IMR-90 (cell line): ENCODE results near the gene HERC6. TPM values are rescaled to one million over a fixed set of nuclear protein-coding genes. Genes with fewer than 3 reads are reported as not detected.

ENCODE experiments used
- ATAC-seq: fragments of 200-7000 bp; cut with Tn5 transposase; 2 replicates; pipeline ENCODE4 v1.9.1; 2020; ENCODE audit warnings: low read depth, mild to moderate bottlenecking, moderate library complexity
- BruUV-seq: library from RNA; stranded (reverse); fragments of 400-500 nt; replicated peaks from 2 replicates; lab custom pipeline; 2021; lab: Mats Ljungman, UMichigan
- CTCF ChIA-PET: fragments of 300-600 bp; formaldehyde crosslinking; extraction: SDS; loops from one replicate; lab custom pipeline; 2021; ENCODE audit warnings: antibody characterized with exemption; lab: Yijun Ruan, JAX
- POLR2A ChIA-PET: fragments of 300-600 bp; sonication (Branson Sonifier 250); formaldehyde crosslinking; loops from one replicate; lab custom pipeline; 2022; ENCODE audit warnings: antibody characterized with exemption; ENCODE audit not compliant: unreplicated experiment; lab: Charles Lee
- DNase-seq: peaks from one replicate; pipeline ENCODE4 v3.0.0; 2013
- H2AFZ ChIP-seq: replicated peaks from 2 replicates; pipeline ENCODE3; 2013; ENCODE audit warnings: low read length, mild to moderate bottlenecking; ENCODE audit not compliant: poor library complexity
- H2AK5ac ChIP-seq: 2 replicates; pipeline ENCODE4 v1.6.1; 2013; ENCODE audit warnings: low read depth, low read length, inconsistent platforms
- H2AK9ac ChIP-seq: replicated peaks from 2 replicates; pipeline ENCODE3; 2013; ENCODE audit warnings: mild to moderate bottlenecking, low read depth, low read length, moderate library complexity; ENCODE audit not compliant: poor library complexity
- H2BK120ac ChIP-seq: 2 replicates; pipeline ENCODE4 v1.6.1; 2013; ENCODE audit warnings: low read depth, low read length, inconsistent platforms
- H2BK15ac ChIP-seq: 3 replicates; pipeline ENCODE4 v1.6.1; 2013; ENCODE audit warnings: low read depth, low read length, inconsistent platforms
- H2BK20ac ChIP-seq: 2 replicates; pipeline ENCODE4 v1.6.1; 2013; ENCODE audit warnings: low read depth, mild to moderate bottlenecking, inconsistent platforms, low read length, moderate library complexity
- H2BK5ac ChIP-seq: 2 replicates; pipeline ENCODE4 v1.6.1; 2013; ENCODE audit warnings: mild to moderate bottlenecking, low read depth, low read length, inconsistent platforms; ENCODE audit not compliant: poor library complexity, severe bottlenecking
- H3K14ac ChIP-seq: replicated peaks from 2 replicates; pipeline ENCODE4 v1.6.1; 2013; ENCODE audit warnings: low read depth, low read length, inconsistent platforms
- H3K18ac ChIP-seq: 2 replicates; pipeline ENCODE4 v1.6.1; 2013; ENCODE audit warnings: low read depth, low read length, control low read depth
- H3K23ac ChIP-seq: 2 replicates; pipeline ENCODE4 v1.6.1; 2013; ENCODE audit warnings: low read depth, low read length, inconsistent platforms
- H3K27ac ChIP-seq: 2 replicates; pipeline ENCODE4 v1.5.1; 2013; ENCODE audit warnings: mild to moderate bottlenecking, control low read depth, low read length; ENCODE audit not compliant: insufficient read depth
- H3K27me3 ChIP-seq: 2 replicates; pipeline ENCODE4 v1.6.1; 2013; ENCODE audit warnings: low read length; ENCODE audit not compliant: control insufficient read depth, insufficient read depth
- H3K36me3 ChIP-seq: 2 replicates; pipeline ENCODE4 v1.6.1; 2013; ENCODE audit warnings: low read length, mixed read lengths; ENCODE audit not compliant: control insufficient read depth, insufficient read depth
- H3K4ac ChIP-seq: 2 replicates; pipeline ENCODE4 v1.6.1; 2013; ENCODE audit warnings: low read depth, low read length, inconsistent platforms
- H3K4me1 ChIP-seq: 2 replicates; pipeline ENCODE4 v1.6.1; 2013; ENCODE audit warnings: low read length, mixed read lengths; ENCODE audit not compliant: control insufficient read depth, insufficient read depth
- H3K4me2 ChIP-seq: 2 replicates; pipeline ENCODE4 v1.6.1; 2013; ENCODE audit warnings: low read depth, mild to moderate bottlenecking, control low read depth, low read length, moderate library complexity
- H3K4me3 ChIP-seq: 2 replicates; pipeline ENCODE4 v1.5.1; 2013; ENCODE audit warnings: low read depth, mild to moderate bottlenecking, control low read depth, low read length, moderate library complexity; ENCODE audit not compliant: insufficient read depth
- H3K56ac ChIP-seq: 2 replicates; pipeline ENCODE4 v1.6.1; 2013; ENCODE audit warnings: low read length, inconsistent platforms; ENCODE audit not compliant: insufficient read depth; ENCODE audit errors: extremely low read depth
- H3K79me1 ChIP-seq, 2 experiments: 2 replicates each; pipeline ENCODE4 v1.6.1; 2013; ENCODE audit warnings: low read length in 2 of 2, inconsistent platforms in 1 of 2, low read depth in 1 of 2
- H3K9ac ChIP-seq: 2 replicates; pipeline ENCODE4 v1.6.1; 2013; ENCODE audit warnings: low read depth, low read length, control low read depth
- H3K9me1 ChIP-seq: 2 replicates; pipeline ENCODE4 v1.6.1; 2013; ENCODE audit warnings: low read length, inconsistent platforms; ENCODE audit not compliant: insufficient read depth
- H3K9me3 ChIP-seq: 2 replicates; pipeline ENCODE4 v1.6.1; 2013; ENCODE audit warnings: low read length; ENCODE audit not compliant: control insufficient read depth, insufficient read depth
- H4K20me1 ChIP-seq: 2 replicates; pipeline ENCODE4 v1.6.1; 2013; ENCODE audit warnings: low read length, inconsistent platforms; ENCODE audit not compliant: insufficient read depth
- H4K5ac ChIP-seq: 2 replicates; pipeline ENCODE4 v1.6.1; 2013; ENCODE audit warnings: mild to moderate bottlenecking, low read depth, low read length, control low read depth
- H4K8ac ChIP-seq, 2 experiments: 2 replicates each; pipeline ENCODE4 v1.6.1; 2013; ENCODE audit warnings: low read depth in 2 of 2, low read length in 2 of 2, control low read depth in 1 of 2, inconsistent platforms in 1 of 2
- H4K91ac ChIP-seq: 2 replicates; pipeline ENCODE4 v1.6.1; 2013; ENCODE audit warnings: low read depth, low read length, inconsistent platforms; ENCODE audit not compliant: insufficient read depth
- BHLHE40 ChIP-seq: fragments of 150-350 bp; IDR thresholded peaks from 2 replicates; pipeline ENCODE4 v1.6.1; 2016; ENCODE audit warnings: mild to moderate bottlenecking, low read depth, low read length
- CEBPB ChIP-seq: IDR thresholded peaks from 2 replicates; pipeline ENCODE4 v1.6.1; 2012; ENCODE audit warnings: low read depth, low read length, improper control_type of control experiment
- CHD1 ChIP-seq: IDR thresholded peaks from 2 replicates; pipeline ENCODE4 v1.6.1; 2012; ENCODE audit warnings: low read depth, low read length, improper control_type of control experiment
- FOS ChIP-seq: fragments of 150-350 bp; IDR thresholded peaks from 2 replicates; pipeline ENCODE4 v1.6.1; 2016; ENCODE audit warnings: low read depth, low read length
- MAFK ChIP-seq: IDR thresholded peaks from 2 replicates; pipeline ENCODE4 v1.6.1; 2012; ENCODE audit warnings: low read depth, low read length, improper control_type of control experiment
- MAZ ChIP-seq: IDR thresholded peaks from 2 replicates; pipeline ENCODE4 v1.6.1; 2012; ENCODE audit warnings: low read depth, mild to moderate bottlenecking, low read length, improper control_type of control experiment, moderate library complexity, borderline replicate concordance
- MXI1 ChIP-seq: IDR thresholded peaks from 2 replicates; pipeline ENCODE4 v1.6.1; 2012; ENCODE audit warnings: low read depth, mild to moderate bottlenecking, low read length, moderate library complexity, borderline replicate concordance
- NFE2L2 ChIP-seq: fragments of 150-350 bp; IDR thresholded peaks from 2 replicates; pipeline ENCODE4 v1.6.1; 2016; ENCODE audit warnings: low read depth, mild to moderate bottlenecking, low read length
- POLR2A ChIP-seq: IDR thresholded peaks from 2 replicates; pipeline ENCODE4 v1.6.1; 2012; ENCODE audit warnings: mild to moderate bottlenecking, low read depth, low read length
- RAD21 ChIP-seq: IDR thresholded peaks from 2 replicates; pipeline ENCODE4 v1.6.1; 2012; ENCODE audit warnings: low read length, improper control_type of control experiment
- RCOR1 ChIP-seq: IDR thresholded peaks from 2 replicates; pipeline ENCODE4 v1.6.1; 2012; ENCODE audit warnings: mild to moderate bottlenecking, low read length, improper control_type of control experiment; ENCODE audit not compliant: insufficient replicate concordance
- RFX5 ChIP-seq: IDR thresholded peaks from 2 replicates; pipeline ENCODE4 v1.8.0; 2012; ENCODE audit warnings: low read depth, mild to moderate bottlenecking, low read length, moderate library complexity
- SMC3 ChIP-seq: fragments of 150-350 bp; IDR thresholded peaks from 2 replicates; pipeline ENCODE4 v1.6.1; 2016; ENCODE audit warnings: low read depth, mild to moderate bottlenecking, antibody characterized with exemption, low read length, moderate library complexity
- WGBS, 2 experiments: methylation state at CpG; one replicate each; pipeline versions ENCODE4 v1.1.5 to v1.1.7; 2013; ENCODE audit warnings: missing lambda C conversion rate in 2 of 2; ENCODE audit not compliant: insufficient read length in 1 of 2; ENCODE audit errors: extremely low coverage in 2 of 2; 5-methylcytosine and 5-hydroxymethylcytosine counted together
- dilution Hi-C: fragments of 300-500 bp; cut with HindIII; formaldehyde crosslinking; loops from one replicate; pipeline ENCODE4 v1.14.3; 2018; ENCODE audit warnings: low sequenced_read_pairs; ENCODE audit not compliant: unreplicated experiment
- in situ Hi-C: fragments of 300-500 bp; cut with MboI; formaldehyde crosslinking; loops from 3 replicates; pipeline ENCODE4 v1.14.3; 2019; ENCODE audit warnings: low sequenced_read_pairs, inconsistent platforms, mixed read lengths
- intact Hi-C: fragments of 100-400 bp; cut with micrococcal nuclease; formaldehyde crosslinking; loops from 2 replicates; pipeline ENCODE4 v1.10.0; 2022
- polyA plus RNA-seq, 3 experiments: library from polyadenylated mRNA; depleted of rRNA; stranded (reverse); fragments of >200 nt; gene quantifications; 2 replicates each; pipeline ENCODE4 v1.2.3, GENCODE V29; 2012; ENCODE audit warnings: low replicate concordance in 1 of 3
- total RNA-seq: library from RNA; depleted of rRNA; stranded (reverse); fragments of >200 nt; gene quantifications from 2 replicates; pipeline ENCODE4 v1.2.3, GENCODE V29; 2012
- TF ChIP-seq, protein P1 (sequence below): fragments of 150-350 bp; IDR thresholded peaks from 2 replicates; pipeline ENCODE4 v1.6.1; 2017; ENCODE audit warnings: mild to moderate bottlenecking, antibody characterized with exemption, low read length, low read depth
- TF ChIP-seq, protein P2 (sequence below): conservative IDR thresholded peaks from 2 replicates; pipeline ENCODE4 v1.5.1; 2012; ENCODE audit warnings: mild to moderate bottlenecking, low read depth, low read length, improper control_type of control experiment
- TF ChIP-seq, protein P3 (sequence below): fragments of 150-350 bp; IDR thresholded peaks from 2 replicates; pipeline ENCODE4 v1.6.1; 2016; ENCODE audit warnings: low read depth, mild to moderate bottlenecking, low read length, moderate library complexity, borderline replicate concordance

Gene HERC6
- total and polyA plus RNA-seq, 2 of the 4 experiments (the other 2 are of a cell fraction): 0.53 to 1.6 TPM

DNA sequence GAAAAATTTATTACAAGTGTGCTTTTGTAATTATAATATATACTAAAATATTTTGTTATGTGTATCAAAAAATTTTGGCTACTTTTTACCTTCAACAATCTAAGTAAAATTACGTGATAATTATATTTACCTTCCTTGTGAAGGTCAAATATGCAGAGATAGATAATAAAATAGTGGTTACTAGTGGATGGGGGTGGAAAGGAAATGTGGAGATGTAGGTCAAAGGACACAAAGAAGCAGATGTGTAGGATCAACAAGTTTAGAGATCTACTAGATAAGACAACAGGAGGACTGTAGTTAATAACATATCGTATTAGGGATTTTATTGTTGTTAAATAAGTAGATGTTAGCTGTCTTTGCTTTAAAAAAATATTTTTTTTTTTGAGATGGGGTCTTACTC is 99.6 kb downstream of the HERC6 start:
- Histone ChIP-seq H3K9ac (no peak overlapping the region), H2BK120ac (no peak overlapping the region), H3K14ac (no peak overlapping the region), H3K79me1 (no peaks in the 10 kb centered on the region), H4K5ac (no peak overlapping the region), H3K9me1 (no peaks in the 10 kb centered on the region), H3K4me1 (no peaks in the 10 kb centered on the region), H3K18ac (no peak overlapping the region), H4K91ac (no peak overlapping the region), H3K27me3 (peaks cover 2% of the 10 kb centered on the region; the same call in 1 of the 2 replicates), H2AFZ (no peak overlapping the region), H3K4me2 (no peak overlapping the region), H3K23ac (no peak overlapping the region), H2BK15ac (no peak overlapping the region), H2AK5ac (no peak overlapping the region), H3K27ac (no peak overlapping the region), H2BK20ac (no peak overlapping the region), H2BK5ac (no peak overlapping the region), H3K36me3 (no peaks in the 10 kb centered on the region), H3K9me3 (no peaks in the 10 kb centered on the region), H4K8ac (no peak overlapping the region), H3K4ac (no peak overlapping the region), H4K20me1 (no peaks in the 10 kb centered on the region), H2AK9ac (no peak overlapping the region), H3K4me3 (no peak overlapping the region), H3K56ac (no peak overlapping the region)
- no peak for TF ChIP-seq FOS
- TF ChIP-seq, protein P1, sequence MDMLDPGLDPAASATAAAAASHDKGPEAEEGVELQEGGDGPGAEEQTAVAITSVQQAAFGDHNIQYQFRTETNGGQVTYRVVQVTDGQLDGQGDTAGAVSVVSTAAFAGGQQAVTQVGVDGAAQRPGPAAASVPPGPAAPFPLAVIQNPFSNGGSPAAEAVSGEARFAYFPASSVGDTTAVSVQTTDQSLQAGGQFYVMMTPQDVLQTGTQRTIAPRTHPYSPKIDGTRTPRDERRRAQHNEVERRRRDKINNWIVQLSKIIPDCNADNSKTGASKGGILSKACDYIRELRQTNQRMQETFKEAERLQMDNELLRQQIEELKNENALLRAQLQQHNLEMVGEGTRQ: no peak
- TF ChIP-seq CEBPB: no peak
- TF ChIP-seq BHLHE40: no peak
- no peak for TF ChIP-seq RFX5
- no peak for TF ChIP-seq NFE2L2
- TF ChIP-seq MAZ: no peak
- no peak for TF ChIP-seq POLR2A
- no peak for TF ChIP-seq CHD1
- TF ChIP-seq RCOR1: no peak
- TF ChIP-seq RAD21: no peak
- TF ChIP-seq, protein P2, sequence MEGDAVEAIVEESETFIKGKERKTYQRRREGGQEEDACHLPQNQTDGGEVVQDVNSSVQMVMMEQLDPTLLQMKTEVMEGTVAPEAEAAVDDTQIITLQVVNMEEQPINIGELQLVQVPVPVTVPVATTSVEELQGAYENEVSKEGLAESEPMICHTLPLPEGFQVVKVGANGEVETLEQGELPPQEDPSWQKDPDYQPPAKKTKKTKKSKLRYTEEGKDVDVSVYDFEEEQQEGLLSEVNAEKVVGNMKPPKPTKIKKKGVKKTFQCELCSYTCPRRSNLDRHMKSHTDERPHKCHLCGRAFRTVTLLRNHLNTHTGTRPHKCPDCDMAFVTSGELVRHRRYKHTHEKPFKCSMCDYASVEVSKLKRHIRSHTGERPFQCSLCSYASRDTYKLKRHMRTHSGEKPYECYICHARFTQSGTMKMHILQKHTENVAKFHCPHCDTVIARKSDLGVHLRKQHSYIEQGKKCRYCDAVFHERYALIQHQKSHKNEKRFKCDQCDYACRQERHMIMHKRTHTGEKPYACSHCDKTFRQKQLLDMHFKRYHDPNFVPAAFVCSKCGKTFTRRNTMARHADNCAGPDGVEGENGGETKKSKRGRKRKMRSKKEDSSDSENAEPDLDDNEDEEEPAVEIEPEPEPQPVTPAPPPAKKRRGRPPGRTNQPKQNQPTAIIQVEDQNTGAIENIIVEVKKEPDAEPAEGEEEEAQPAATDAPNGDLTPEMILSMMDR: no peak
- TF ChIP-seq SMC3: no peak
- TF ChIP-seq, protein P3, sequence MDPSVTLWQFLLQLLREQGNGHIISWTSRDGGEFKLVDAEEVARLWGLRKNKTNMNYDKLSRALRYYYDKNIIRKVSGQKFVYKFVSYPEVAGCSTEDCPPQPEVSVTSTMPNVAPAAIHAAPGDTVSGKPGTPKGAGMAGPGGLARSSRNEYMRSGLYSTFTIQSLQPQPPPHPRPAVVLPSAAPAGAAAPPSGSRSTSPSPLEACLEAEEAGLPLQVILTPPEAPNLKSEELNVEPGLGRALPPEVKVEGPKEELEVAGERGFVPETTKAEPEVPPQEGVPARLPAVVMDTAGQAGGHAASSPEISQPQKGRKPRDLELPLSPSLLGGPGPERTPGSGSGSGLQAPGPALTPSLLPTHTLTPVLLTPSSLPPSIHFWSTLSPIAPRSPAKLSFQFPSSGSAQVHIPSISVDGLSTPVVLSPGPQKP: no peak
- no peak for TF ChIP-seq MXI1
- no peak for TF ChIP-seq MAFK
- ATAC-seq (no peak), DNase-seq (no peak)
- POLR2A ChIA-PET: no interaction called here
- dilution Hi-C loops (no loop called here), in situ Hi-C loops (no loop called here), intact Hi-C loops (no loop called here)
- BruUV-seq: no TSS peak
- 83% methylated on average over 1 of the region's 2 CpGs; no CpG with 5 or more reads in 1 of the 2 experiments for WGBS, 2 experiments
- CTCF ChIA-PET: interaction anchor here (0.6 kb wide), 1 partner anchor 28 kb away, joined by 7 read pairs; no protein-coding TSS in a partner anchor
